ENCODE measurements around the gene MLPH.

MLPH gene

DNA sequence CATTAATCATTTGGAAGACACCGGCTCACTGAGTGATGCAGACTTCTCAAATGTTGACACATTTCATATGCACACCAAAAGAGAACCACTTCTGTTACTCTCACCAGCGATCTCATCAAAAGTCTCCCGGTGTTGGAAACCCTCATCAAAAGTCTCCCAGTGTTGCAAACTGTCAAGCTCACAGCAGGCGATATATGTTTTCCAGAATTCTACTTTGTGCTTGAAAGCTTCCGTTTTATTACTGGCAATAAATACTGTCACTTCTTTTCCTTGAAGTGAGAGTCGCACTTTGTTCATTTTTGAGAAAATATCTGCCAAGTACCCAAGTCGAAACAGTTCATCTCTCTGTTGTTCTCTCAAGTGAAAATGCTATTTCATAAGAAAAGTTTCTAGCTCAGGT is 20.5 kb downstream of the MLPH start:
- H3K27ac ChIP-seq (ENCODE audit: low read depth, low read length) = no peak overlapping the region
- no peak overlapping the region for H2AK5ac ChIP-seq (ENCODE audit: low read length)
- H2BK5ac ChIP-seq (ENCODE audit: low read length) = no peak overlapping the region
- no peaks in the 10 kb centered on the region for H3K79me1 ChIP-seq (ENCODE audit: low read length)
- no peak overlapping the region for H3K18ac ChIP-seq (ENCODE audit: low read length)
- H3K23ac ChIP-seq (ENCODE audit: low read length) = no peak overlapping the region
- WGBS (ENCODE audit: extremely low coverage, insufficient coverage, low lambda C conversion rate) = no CpG with 5 or more reads among the region's 7 CpGs
- H3K27me3 ChIP-seq (ENCODE audit: insufficient read depth, low read length, poor library complexity) = no peaks in the 10 kb centered on the region
- DNase-seq = no peak
- H2BK120ac ChIP-seq (ENCODE audit: low read depth, low read length) = no peak overlapping the region
- no peaks in the 10 kb centered on the region for H3K79me2 ChIP-seq (ENCODE audit: control insufficient read depth, insufficient read depth, low read length)
- no peak overlapping the region for H3K4me3 ChIP-seq (ENCODE audit: low read length)
- H3K36me3 ChIP-seq (ENCODE audit: control insufficient read depth, insufficient read depth, low read length) = no peaks in the 10 kb centered on the region
- no peak overlapping the region for H3K9ac ChIP-seq (ENCODE audit: low read length)
- no peaks in the 10 kb centered on the region for H3K4me1 ChIP-seq (ENCODE audit: control insufficient read depth, low read depth, low read length)
- H3K4me2 ChIP-seq (ENCODE audit: low read length) = no peak overlapping the region
- no peak overlapping the region for H4K8ac ChIP-seq (ENCODE audit: low read depth, low read length)
- no peak overlapping the region for H4K5ac ChIP-seq (ENCODE audit: low read length)
- H2BK15ac ChIP-seq (replicated peaks; ENCODE audit: low read depth) = no peak overlapping the region
- H3K4ac ChIP-seq (ENCODE audit: low read depth, low read length) = no peak overlapping the region
- H3K56ac ChIP-seq (ENCODE audit: low read length) = no peak overlapping the region

DNA sequence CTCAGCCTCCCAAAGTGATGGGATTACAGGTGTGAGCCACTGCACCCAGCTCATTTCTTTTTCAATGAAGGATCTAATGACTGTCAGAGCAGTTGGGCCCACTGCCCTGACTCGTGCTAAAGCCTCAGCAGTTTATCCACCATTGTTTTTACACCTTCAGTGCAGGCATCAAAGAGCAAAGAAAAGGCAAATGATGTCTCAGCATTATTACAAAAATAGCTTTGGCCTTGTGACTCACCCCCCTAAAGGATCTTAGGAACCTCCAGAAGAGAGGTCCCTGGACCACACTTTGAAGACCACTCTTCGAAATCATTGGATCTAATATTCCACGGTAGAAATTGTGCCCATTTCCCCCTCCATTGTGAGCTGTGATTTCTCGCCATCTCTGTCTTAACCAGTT is 21.3 kb downstream of the MLPH start:
- H3K9ac ChIP-seq (ENCODE audit: low read length) = no peak overlapping the region
- H3K79me1 ChIP-seq (ENCODE audit: low read length) = no peaks in the 10 kb centered on the region
- no peak overlapping the region for H3K4ac ChIP-seq (ENCODE audit: low read depth, low read length)
- no peak overlapping the region for H3K56ac ChIP-seq (ENCODE audit: low read length)
- no peak overlapping the region for H3K23ac ChIP-seq (ENCODE audit: low read length)
- no peak overlapping the region for H3K4me3 ChIP-seq (ENCODE audit: low read length)
- no peaks in the 10 kb centered on the region for H3K27me3 ChIP-seq (ENCODE audit: insufficient read depth, low read length, poor library complexity)
- H2BK120ac ChIP-seq (ENCODE audit: low read depth, low read length) = no peak overlapping the region
- no peak overlapping the region for H4K8ac ChIP-seq (ENCODE audit: low read depth, low read length)
- H3K79me2 ChIP-seq (ENCODE audit: control insufficient read depth, insufficient read depth, low read length) = no peaks in the 10 kb centered on the region
- no peak overlapping the region for H2AK5ac ChIP-seq (ENCODE audit: low read length)
- no peak overlapping the region for H4K5ac ChIP-seq (ENCODE audit: low read length)
- no CpG with 5 or more reads among the region's 4 CpGs for WGBS (ENCODE audit: extremely low coverage, insufficient coverage, low lambda C conversion rate)
- no peak overlapping the region for H2BK5ac ChIP-seq (ENCODE audit: low read length)
- H3K4me1 ChIP-seq (ENCODE audit: control insufficient read depth, low read depth, low read length) = no peaks in the 10 kb centered on the region
- no peaks in the 10 kb centered on the region for H3K36me3 ChIP-seq (ENCODE audit: control insufficient read depth, insufficient read depth, low read length)
- no peak for DNase-seq
- no peak overlapping the region for H3K18ac ChIP-seq (ENCODE audit: low read length)
- no peak overlapping the region for H3K4me2 ChIP-seq (ENCODE audit: low read length)
- H2BK15ac ChIP-seq (replicated peaks; ENCODE audit: low read depth) = no peak overlapping the region
- no peak overlapping the region for H3K27ac ChIP-seq (ENCODE audit: low read depth, low read length)

DNA sequence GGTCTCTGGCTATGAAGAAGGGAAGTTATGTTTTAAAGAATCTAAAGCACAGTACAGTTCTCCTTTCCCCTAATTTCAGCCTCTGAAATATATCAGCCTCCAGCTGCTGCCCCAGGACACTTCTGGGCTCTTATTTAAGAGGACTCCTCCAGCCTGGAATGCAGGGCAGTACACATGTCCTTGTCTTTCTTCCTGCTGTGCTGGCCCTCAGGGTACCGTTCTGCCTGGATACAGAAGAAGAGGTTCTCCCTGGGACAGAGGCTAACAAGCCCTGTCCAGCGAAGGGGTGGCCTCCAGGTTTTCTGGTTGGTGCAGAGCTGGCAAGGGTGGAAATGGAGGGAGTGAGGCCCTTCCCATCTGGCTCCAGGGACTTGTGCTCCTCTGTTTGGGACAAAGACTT is 22.1 kb downstream of the MLPH start:
- Histone ChIP-seq H3K27me3 (ENCODE audit: insufficient read depth, low read length, poor library complexity) (no peaks in the 10 kb centered on the region), H3K27ac (ENCODE audit: low read depth, low read length) (no peak overlapping the region), H2BK15ac (replicated peaks; ENCODE audit: low read depth) (no peak overlapping the region), H3K79me2 (ENCODE audit: control insufficient read depth, insufficient read depth, low read length) (no peaks in the 10 kb centered on the region), H2BK5ac (ENCODE audit: low read length) (no peak overlapping the region), H3K4me1 (ENCODE audit: control insufficient read depth, low read depth, low read length) (no peaks in the 10 kb centered on the region), H4K8ac (ENCODE audit: low read depth, low read length) (no peak overlapping the region), H3K36me3 (ENCODE audit: control insufficient read depth, insufficient read depth, low read length) (no peaks in the 10 kb centered on the region), H3K4me3 (ENCODE audit: low read length) (no peak overlapping the region), H3K4me2 (ENCODE audit: low read length) (no peak overlapping the region), H4K5ac (ENCODE audit: low read length) (no peak overlapping the region), H3K9ac (ENCODE audit: low read length) (no peak overlapping the region), H3K4ac (ENCODE audit: low read depth, low read length) (no peak overlapping the region), H2BK120ac (ENCODE audit: low read depth, low read length) (no peak overlapping the region), H3K56ac (ENCODE audit: low read length) (no peak overlapping the region), H3K23ac (ENCODE audit: low read length) (no peak overlapping the region), H3K79me1 (ENCODE audit: low read length) (no peaks in the 10 kb centered on the region), H3K18ac (ENCODE audit: low read length) (no peak overlapping the region), H2AK5ac (ENCODE audit: low read length) (no peak overlapping the region)
- no CpG with 5 or more reads among the region's 2 CpGs for WGBS (ENCODE audit: extremely low coverage, insufficient coverage, low lambda C conversion rate)
- no peak for DNase-seq

DNA sequence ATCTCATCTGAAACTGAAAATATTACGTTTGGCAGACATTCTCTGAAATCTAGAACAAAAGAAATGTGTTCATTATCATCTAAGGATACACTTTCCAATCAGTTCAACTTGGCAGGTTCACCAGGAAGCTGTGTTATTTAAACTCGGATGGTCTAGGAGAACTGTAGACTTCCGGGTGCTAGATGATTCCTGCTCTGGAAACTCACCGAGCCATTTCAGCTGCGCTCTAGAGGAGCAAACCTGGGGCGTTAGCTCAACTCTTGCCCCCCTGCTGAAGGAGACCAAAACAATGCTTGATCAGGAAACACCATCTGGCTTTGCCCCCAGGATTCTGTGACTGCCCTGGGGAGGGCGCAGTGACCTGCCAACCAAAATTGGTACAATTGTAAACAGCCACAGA is 22.9 kb downstream of the MLPH start:
- Histone ChIP-seq H3K79me1 (ENCODE audit: low read length) (no peaks in the 10 kb centered on the region), H3K4me2 (ENCODE audit: low read length) (no peak overlapping the region), H3K56ac (ENCODE audit: low read length) (no peak overlapping the region), H4K8ac (ENCODE audit: low read depth, low read length) (no peak overlapping the region), H3K9ac (ENCODE audit: low read length) (no peak overlapping the region), H3K4ac (ENCODE audit: low read depth, low read length) (no peak overlapping the region), H3K27ac (ENCODE audit: low read depth, low read length) (no peak overlapping the region), H3K79me2 (ENCODE audit: control insufficient read depth, insufficient read depth, low read length) (no peaks in the 10 kb centered on the region), H3K18ac (ENCODE audit: low read length) (no peak overlapping the region), H3K27me3 (ENCODE audit: insufficient read depth, low read length, poor library complexity) (no peaks in the 10 kb centered on the region), H2BK120ac (ENCODE audit: low read depth, low read length) (no peak overlapping the region), H3K4me3 (ENCODE audit: low read length) (no peak overlapping the region), H4K5ac (ENCODE audit: low read length) (no peak overlapping the region), H2BK15ac (replicated peaks; ENCODE audit: low read depth) (no peak overlapping the region), H3K36me3 (ENCODE audit: control insufficient read depth, insufficient read depth, low read length) (no peaks in the 10 kb centered on the region), H2BK5ac (ENCODE audit: low read length) (no peak overlapping the region), H3K4me1 (ENCODE audit: control insufficient read depth, low read depth, low read length) (no peaks in the 10 kb centered on the region), H3K23ac (ENCODE audit: low read length) (no peak overlapping the region), H2AK5ac (ENCODE audit: low read length) (no peak overlapping the region)
- no CpG with 5 or more reads among the region's 7 CpGs for WGBS (ENCODE audit: extremely low coverage, insufficient coverage, low lambda C conversion rate)
- DNase-seq = no peak

DNA sequence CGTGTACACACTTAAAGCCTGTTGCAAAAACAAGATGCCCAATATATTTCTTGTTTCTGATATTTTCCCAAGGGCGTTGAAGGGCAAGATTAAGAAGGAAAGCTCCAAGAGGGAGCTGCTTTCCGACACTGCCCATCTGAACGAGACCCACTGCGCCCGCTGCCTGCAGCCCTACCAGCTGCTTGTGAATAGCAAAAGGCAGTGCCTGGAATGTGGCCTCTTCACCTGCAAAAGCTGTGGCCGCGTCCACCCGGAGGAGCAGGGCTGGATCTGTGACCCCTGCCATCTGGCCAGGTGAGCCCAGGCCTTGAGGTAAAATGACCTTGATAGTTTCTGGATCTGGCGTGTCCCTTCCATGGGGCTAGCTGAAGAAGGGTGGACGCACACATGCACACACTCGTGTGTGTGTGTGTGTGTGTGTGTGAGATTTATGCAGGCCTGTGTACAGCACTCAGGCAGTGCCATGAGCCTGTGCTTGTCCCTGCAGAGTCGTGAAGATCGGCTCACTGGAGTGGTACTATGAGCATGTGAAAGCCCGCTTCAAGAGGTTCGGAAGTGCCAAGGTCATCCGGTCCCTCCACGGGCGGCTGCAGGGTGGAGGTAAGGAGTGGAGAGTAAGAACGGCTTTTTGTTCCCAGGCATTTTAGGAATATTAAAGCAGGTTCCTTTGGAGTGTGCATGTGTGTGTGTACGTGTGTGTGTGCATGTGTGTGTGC is 23.6 kb downstream of the MLPH start:
- Histone ChIP-seq H4K8ac (ENCODE audit: low read depth, low read length) (no peak overlapping the region), H3K4me3 (ENCODE audit: low read length) (no peak overlapping the region), H3K4me1 (ENCODE audit: control insufficient read depth, low read depth, low read length) (no peaks in the 10 kb centered on the region), H3K36me3 (ENCODE audit: control insufficient read depth, insufficient read depth, low read length) (no peaks in the 10 kb centered on the region), H3K4me2 (ENCODE audit: low read length) (no peak overlapping the region), H3K27me3 (ENCODE audit: insufficient read depth, low read length, poor library complexity) (no peaks in the 10 kb centered on the region), H2AK5ac (ENCODE audit: low read length) (no peak overlapping the region), H4K5ac (ENCODE audit: low read length) (no peak overlapping the region), H3K18ac (ENCODE audit: low read length) (no peak overlapping the region), H3K4ac (ENCODE audit: low read depth, low read length) (no peak overlapping the region), H3K27ac (ENCODE audit: low read depth, low read length) (no peak overlapping the region), H3K56ac (ENCODE audit: low read length) (no peak overlapping the region), H2BK15ac (replicated peaks; ENCODE audit: low read depth) (no peak overlapping the region), H3K23ac (ENCODE audit: low read length) (no peak overlapping the region), H3K79me1 (ENCODE audit: low read length) (no peaks in the 10 kb centered on the region), H2BK5ac (ENCODE audit: low read length) (no peak overlapping the region), H3K9ac (ENCODE audit: low read length) (no peak overlapping the region), H3K79me2 (ENCODE audit: control insufficient read depth, insufficient read depth, low read length) (no peaks in the 10 kb centered on the region), H2BK120ac (ENCODE audit: low read depth, low read length) (no peak overlapping the region)
- DNase-seq = no peak
- no CpG with 5 or more reads among the region's 21 CpGs for WGBS (ENCODE audit: extremely low coverage, insufficient coverage, low lambda C conversion rate)

DNA sequence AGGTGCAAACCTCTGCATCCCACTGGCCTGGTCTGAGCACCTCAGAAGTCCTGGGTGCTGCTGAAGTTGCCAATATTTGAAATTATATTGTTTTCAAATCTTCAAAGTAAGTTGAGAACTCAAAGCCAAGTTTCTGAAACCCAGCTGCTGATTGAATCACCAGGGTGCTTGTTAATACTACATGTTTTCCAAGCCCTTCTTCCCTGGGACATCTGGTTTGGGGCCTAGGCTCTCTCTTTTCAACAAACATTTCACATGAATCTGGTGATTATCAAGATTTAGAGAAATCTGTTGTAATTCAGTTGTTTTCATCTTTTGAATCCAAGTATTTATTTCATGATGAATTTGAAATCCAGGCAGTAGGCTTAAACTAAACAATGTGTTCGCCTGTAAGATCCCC is 24.4 kb downstream of the MLPH start:
- Histone ChIP-seq H4K5ac (ENCODE audit: low read length) (no peak overlapping the region), H3K36me3 (ENCODE audit: control insufficient read depth, insufficient read depth, low read length) (no peaks in the 10 kb centered on the region), H3K23ac (ENCODE audit: low read length) (no peak overlapping the region), H3K18ac (ENCODE audit: low read length) (no peak overlapping the region), H3K4me2 (ENCODE audit: low read length) (no peak overlapping the region), H2BK120ac (ENCODE audit: low read depth, low read length) (no peak overlapping the region), H2BK15ac (replicated peaks; ENCODE audit: low read depth) (no peak overlapping the region), H4K8ac (ENCODE audit: low read depth, low read length) (no peak overlapping the region), H2AK5ac (ENCODE audit: low read length) (no peak overlapping the region), H3K27ac (ENCODE audit: low read depth, low read length) (no peak overlapping the region), H3K9ac (ENCODE audit: low read length) (no peak overlapping the region), H3K4ac (ENCODE audit: low read depth, low read length) (no peak overlapping the region), H3K4me1 (ENCODE audit: control insufficient read depth, low read depth, low read length) (no peaks in the 10 kb centered on the region), H3K79me1 (ENCODE audit: low read length) (no peaks in the 10 kb centered on the region), H2BK5ac (ENCODE audit: low read length) (no peak overlapping the region), H3K79me2 (ENCODE audit: control insufficient read depth, insufficient read depth, low read length) (no peaks in the 10 kb centered on the region), H3K56ac (ENCODE audit: low read length) (no peak overlapping the region), H3K4me3 (ENCODE audit: low read length) (no peak overlapping the region), H3K27me3 (ENCODE audit: insufficient read depth, low read length, poor library complexity) (no peaks in the 10 kb centered on the region)
- no peak for DNase-seq
- WGBS (ENCODE audit: extremely low coverage, insufficient coverage, low lambda C conversion rate) = no CpG with 5 or more reads among the region's 1 CpG
